ENCODE measurements around the gene ODF2. TPM values are rescaled to one million over a fixed set of nuclear protein-coding genes. Genes with fewer than 3 reads are reported as not detected.
A peak's percentile ranks its signal among the peaks of the same experiment; 100 is the strongest.

Gene ODF2
- total RNA-seq (2016; rRNA removed; fragmentation: Illumina TruSeq; extraction: Trizol): 28.3 and 31.3 TPM in 2 replicates
- 6.8 and 10.0 TPM in 2 replicates for total RNA-seq (2016; cell fraction: cytosol; rRNA removed; fragmentation: Illumina TruSeq; extraction: Trizol; ENCODE audit: low read depth)
- 28.2 and 33.5 TPM in 2 replicates for total RNA-seq (2016; cell fraction: insoluble cytoplasmic fraction; rRNA removed; fragmentation: Illumina TruSeq; extraction: Trizol)
- total RNA-seq (2016; cell fraction: membrane; rRNA removed; fragmentation: Illumina TruSeq; extraction: Trizol): 17.0 and 17.8 TPM in 2 replicates
- total RNA-seq (2016; cell fraction: nucleus; rRNA removed; fragmentation: Illumina TruSeq; extraction: Trizol): 32.1 and 38.6 TPM in 2 replicates
- polyA plus RNA-seq (2011; rRNA removed): 9.8 and 10.0 TPM in 2 replicates
- 3.3 and 3.7 TPM in 2 replicates for polyA plus RNA-seq (2011; cell fraction: cytosol; rRNA removed)
- 69.5 and 91.8 TPM in 2 replicates for polyA plus RNA-seq (2011; cell fraction: nucleus; rRNA removed)
- 12.4 and 16.5 TPM in 2 replicates for polyA plus RNA-seq (2012)
- polyA plus RNA-seq (2016; cell fraction: cytosol; fragmentation: Illumina TruSeq; extraction: Trizol; ENCODE audit: low read depth): 5.0 TPM in 2 replicates
- polyA plus RNA-seq (2016; cell fraction: insoluble cytoplasmic fraction; fragmentation: Illumina TruSeq; extraction: Trizol; ENCODE audit: low read depth): 23.7 and 26.7 TPM in 2 replicates
- polyA plus RNA-seq (2016; cell fraction: membrane; fragmentation: Illumina TruSeq; extraction: Trizol; ENCODE audit: low read depth): 7.9 and 9.5 TPM in 2 replicates
- polyA plus RNA-seq (2016; cell fraction: nucleus; fragmentation: Illumina TruSeq; extraction: Trizol; ENCODE audit: insufficient read depth, low read depth): 69.2 and 78.2 TPM in 2 replicates
- 4.7 and 19.7 TPM in 2 replicates for polyA minus RNA-seq (2011; rRNA and poly(A)+ RNA removed; ENCODE audit: low replicate concordance)
- polyA minus RNA-seq (2011; cell fraction: cytosol; rRNA and poly(A)+ RNA removed): 3.1 and 3.5 TPM in 2 replicates
- 13.1 and 15.3 TPM in 2 replicates for polyA minus RNA-seq (2011; cell fraction: nucleus; rRNA and poly(A)+ RNA removed)
- percentile 48 among the genes with signal in this experiment for Bru-seq, nascent RNA
- BruChase-seq, experiment 1, labeled RNA remaining after a 6-hour chase: percentile 65 among the genes with signal in this experiment
- percentile 60 among the genes with signal in this experiment for BruChase-seq, experiment 2, labeled RNA remaining after a 2-hour chase
- long read RNA-seq, experiment 1, partial matches to known transcripts: 5 of 11 reads
- long read RNA-seq, experiment 1, other reads (novel, unspliced or antisense): 5 of 11 reads
- long read RNA-seq, experiment 2, partial matches to known transcripts: 8 of 21 reads
- long read RNA-seq, experiment 2, other reads (novel, unspliced or antisense): 8 of 21 reads

- Histone ChIP-seq H3K4me2 (ENCODE audit: low read depth, low read length) (peak within 1 kb of the TSS; percentile 90), H3K4me3 (replicated peaks in 1 of 3; ENCODE audit: insufficient read depth in 1 of 3, low read depth in 2 of 3, low read length in 3 of 3) (peak within 1 kb of the TSS; percentile 60 to 91 (median 77)), H3K36me3 (replicated peaks in 1 of 2; ENCODE audit: control insufficient read depth in 1 of 2, insufficient read depth in 2 of 2, low read length in 2 of 2) (peaks cover 10 to 21% of the 10 kb centered on the region in 2 experiments; a peak in 4 of 5 replicates), H3K9ac (ENCODE audit: insufficient read depth, low read depth, low read length) (peak within 1 kb of the TSS; percentile 75), H3K79me2 (ENCODE audit: insufficient read depth, low read length) (peaks cover 4% of the 10 kb centered on the region), H3K4me1 (ENCODE audit: insufficient read depth, low read length) (peaks cover 15% of the 10 kb centered on the region), H4K20me1 (ENCODE audit: insufficient read depth, low read length) (no peaks in the 10 kb centered on the region), H2AFZ (ENCODE audit: low read length) (no peak within 1 kb of the TSS), H3K9me3 (ENCODE audit: low read length) (no peaks in the 10 kb centered on the region), H3K27me3 (ENCODE audit: control insufficient read depth in 1 of 2, insufficient read depth in 2 of 2, low read length in 2 of 2) (peaks cover 0 to 16% of the 10 kb centered on the region in 2 experiments; a peak in 3 of 5 replicates), H3K27ac (ENCODE audit: extremely low read length, insufficient read depth, low read length) (peak within 1 kb of the TSS; percentile 69)
- CTCF ChIA-PET (ENCODE audit: low intra/inter-chr PET ratio, low total read pairs): interaction anchor here (0.9 kb wide), 1 partner anchor 161 kb away, joined by 3 read pairs; no protein-coding TSS in a partner anchor
- BruUV-seq (replicated peaks): no TSS peak
- peak; percentile 90 for ATAC-seq
- FAIRE-seq: peak; percentile 65
- POLR2A ChIA-PET: interaction anchor here (0.7 to 1.3 kb wide), 2 partner anchors 49 to 85 kb away, joined by 3 read pairs; partner anchors contain the start of gene URM1
- DNase-seq (ENCODE audit: low spot score): peak; percentile 92
- 0% methylated on average over 3 of the region's 82 CpGs for WGBS (ENCODE audit: low lambda C conversion rate)
- in situ Hi-C loops (cut with HindIII; ENCODE audit: extremely low pct_ligation_motif_present, low pct_unique_long_range_greater_than_20kb): no loop called here
- intact Hi-C loops (cut with micrococcal nuclease; ENCODE audit: unreplicated experiment): no loop called here
- peak; percentile 63 for TF ChIP-seq GABPA (IDR thresholded peaks at IDR 0.05; ENCODE audit: low read depth, low read length)
- TF ChIP-seq GABPA (CRISPR knock-in tag; IDR thresholded peaks at IDR 0.05; ENCODE audit: low read depth): peak; percentile 88
- 0 out of 2 replicates have a peak, but pooled peaks have one; percentile 41 for TF ChIP-seq ZBTB7A (CRISPR knock-in tag; IDR thresholded peaks at IDR 0.05)
- TF ChIP-seq IRX3 (CRISPR knock-in tag; IDR thresholded peaks at IDR 0.05; ENCODE audit: borderline replicate concordance, low read depth): 0 out of 2 replicates have a peak, but pooled peaks have one; percentile 18
- peak; percentile 79; the same call in 1 of the 2 replicates for TF ChIP-seq TGIF2 (CRISPR knock-in tag; IDR thresholded peaks at IDR 0.05)
- peak; percentile 95 for TF ChIP-seq GABPB1 (CRISPR knock-in tag; IDR thresholded peaks at IDR 0.05)
- peak; percentile 33; the same call in 1 of the 2 replicates for TF ChIP-seq ZNF543 (CRISPR knock-in tag; IDR thresholded peaks at IDR 0.05)
- peak; percentile 20; the same call in 1 of the 2 replicates for TF ChIP-seq FOSL2 (CRISPR knock-in tag; IDR thresholded peaks at IDR 0.05)
- peak; percentile 96 for TF ChIP-seq ELF1 (CRISPR knock-in tag; IDR thresholded peaks at IDR 0.05)
- TF ChIP-seq TFDP2 (CRISPR knock-in tag; IDR thresholded peaks at IDR 0.05): peak; percentile 84
- TF ChIP-seq POLR2A (IDR thresholded peaks at IDR 0.05; ENCODE audit: insufficient read depth in 1 of 2, low read depth in 2 of 2, low read length in 2 of 2): peak; percentile 59 to 86
- peak; percentile 63; the same call in 1 of the 2 replicates for TF ChIP-seq TFDP1 (CRISPR knock-in tag; IDR thresholded peaks at IDR 0.05; ENCODE audit: borderline replicate concordance)
- peak; percentile 87 for TF ChIP-seq CREB1 (IDR thresholded peaks at IDR 0.05)
- peak; percentile 86 for TF ChIP-seq CREB1 (CRISPR knock-in tag; IDR thresholded peaks at IDR 0.05)
- peak; percentile 98 for TF ChIP-seq SP4 (CRISPR knock-in tag; IDR thresholded peaks at IDR 0.05)
- TF ChIP-seq MED13 (CRISPR knock-in tag; IDR thresholded peaks at IDR 0.05): 0 out of 2 replicates have a peak, but pooled peaks have one; percentile 66
- peak; percentile 48; the same call in 1 of the 2 replicates for TF ChIP-seq ARNTL (CRISPR knock-in tag; IDR thresholded peaks at IDR 0.05)
Observed at GRCh38 chr9:128455849-128456612, at the start of gene ODF2. TSS of gene ODF2 (plus strand) at chr9:128456006. CDS start at chr9:128456092, 86 bp downstream.

Data from HepG2 (cell line).